Thyroid gland (tissue), 4 donors: Measurements from ENCODE around the gene ENDOG. TPM values are rescaled to one million over a fixed set of nuclear protein-coding genes. Genes with fewer than 3 reads are reported as not detected.

Source experiments
- DNase-seq, 2 donors: peaks; one replicate each; pipeline ENCODE4 v3.0.0-alpha.2; 2019
- H3K27ac ChIP-seq, 3 donors: fragments of 200-600 bp; sonication (generic); 1 replicate in 2 of 3; 2 replicates in 1 of 3; pipeline ENCODE4 v1.5.1; 2016 to 2019; ENCODE audit warnings: mild to moderate bottlenecking in 1 of 3, moderate library complexity in 1 of 3
- H3K27me3 ChIP-seq: fragments of 200-600 bp; sonication (generic); one replicate; pipeline ENCODE4 v1.5.1; 2019
- H3K36me3 ChIP-seq, 2 donors: fragments of 200-600 bp; sonication (generic); one replicate each; pipeline ENCODE4 v1.5.1; 2016 to 2019
- H3K4me1 ChIP-seq, 2 donors: fragments of 200-600 bp; sonication (generic); one replicate each; pipeline ENCODE4 v1.5.1; 2017 to 2019
- H3K4me3 ChIP-seq, 3 donors: fragments of 200-600 bp; sonication (generic); replicated peaks in 1 of 3; 1 replicate in 2 of 3; 2 replicates in 1 of 3; pipeline ENCODE4 v1.5.1; 2016; ENCODE audit warnings: mild to moderate bottlenecking in 1 of 3
- H3K9me3 ChIP-seq: fragments of 200-600 bp; sonication (generic); one replicate; pipeline ENCODE4 v1.5.1; 2017
- POLR2A ChIP-seq, 2 donors: fragments of 450-650 bp; IDR thresholded peaks; one replicate each; pipeline ENCODE4 v1.6.1; 2017; ENCODE audit warnings: antibody characterized with exemption in 2 of 2, mild to moderate bottlenecking in 2 of 2, moderate library complexity in 1 of 2
- WGBS, 2 donors: methylation state at CpG; one replicate each; pipeline ENCODE4 v1.1.5; 2017; 5-methylcytosine and 5-hydroxymethylcytosine counted together
- intact Hi-C: fragments of 100-400 bp; cut with DNase I; formaldehyde crosslinking; loops from one replicate; pipeline ENCODE4 v1.15.1; 2023
- total RNA-seq, 4 donors: library from RNA; depleted of rRNA; stranded (reverse); fragments of >200 nt; gene quantifications; one replicate each; pipeline ENCODE4 v1.2.3, GENCODE V29; 2016
- TF ChIP-seq, protein P1 (sequence below), 6 experiments: fragments of 200-600 bp in 3 of 6; fragments of 450-650 bp in 3 of 6; sonication (generic) in 3 of 6; IDR thresholded peaks; one replicate each; pipeline ENCODE4 v1.5.1; 2016 to 2019; ENCODE audit warnings: antibody characterized with exemption in 6 of 6, mild to moderate bottlenecking in 2 of 6, inconsistent platforms in 1 of 6, moderate library complexity in 1 of 6

ENDOG gene
- total RNA-seq, 4 donors from 2014 or later, result 15.2 to 74.6 (median 40.1) TPM

DNA sequence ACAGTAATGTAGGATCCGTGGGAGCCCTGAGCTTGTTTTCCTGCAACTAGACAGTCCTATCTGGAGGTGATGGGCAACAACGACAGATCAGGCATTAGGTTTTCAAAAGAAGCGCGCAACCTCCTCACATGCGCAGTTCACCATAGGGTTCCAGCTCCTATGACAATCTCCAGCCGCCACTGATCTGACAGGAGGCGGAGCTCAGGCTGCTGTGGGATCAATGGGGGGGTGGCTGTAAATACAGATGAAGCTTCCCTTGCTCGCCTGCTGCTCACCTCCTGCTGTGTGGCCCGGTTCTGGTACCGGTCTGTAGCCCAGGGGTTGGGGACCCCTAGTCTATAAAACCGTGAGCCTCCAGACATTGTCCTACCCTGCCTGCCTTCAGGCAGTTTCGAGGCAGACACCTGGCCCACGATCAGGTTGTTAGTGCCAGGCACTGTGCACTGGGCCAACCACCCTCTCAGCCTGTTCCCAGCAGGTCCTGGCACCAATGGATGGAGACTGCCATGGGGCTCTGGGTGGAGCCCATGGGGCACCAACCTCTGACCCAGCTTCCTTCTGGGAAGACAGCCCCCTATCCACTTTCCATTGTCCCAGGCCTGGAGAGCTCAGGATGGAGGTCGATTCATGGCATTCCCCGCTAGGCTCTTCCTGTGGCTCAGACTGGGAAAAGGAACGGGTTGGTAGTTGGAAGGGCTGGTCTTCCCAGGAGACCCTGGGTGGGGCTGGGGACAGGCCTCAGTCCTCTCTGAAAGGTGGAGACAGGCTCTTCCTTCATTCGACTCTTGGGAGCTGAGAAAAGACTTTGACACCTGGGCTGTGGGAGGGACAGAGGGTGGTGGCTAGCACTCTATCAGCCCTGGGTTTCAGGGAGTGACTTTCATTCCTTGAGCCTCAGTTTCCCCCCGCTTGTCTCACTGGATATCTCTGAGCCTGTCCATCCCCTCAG lies 1.7 kb downstream of the ENDOG start:
- H3K27ac ChIP-seq, result no peak overlapping the region
- intact Hi-C loops, result no loop called here
- no peaks in the 10 kb centered on the region for H3K9me3 ChIP-seq
- peaks cover 9% of the 10 kb centered on the region in 2 donors for H3K4me1 ChIP-seq
- H3K36me3 ChIP-seq, result peaks cover 13 to 19% of the 10 kb centered on the region in 2 donors
- 83% methylated on average over 17 to 18 of the region's 18 CpGs for WGBS, 2 donors
- H3K4me3 ChIP-seq, result no peak overlapping the region
- H3K27me3 ChIP-seq, result no peaks in the 10 kb centered on the region
- DNase-seq, result no peak
- TF ChIP-seq, protein P1, sequence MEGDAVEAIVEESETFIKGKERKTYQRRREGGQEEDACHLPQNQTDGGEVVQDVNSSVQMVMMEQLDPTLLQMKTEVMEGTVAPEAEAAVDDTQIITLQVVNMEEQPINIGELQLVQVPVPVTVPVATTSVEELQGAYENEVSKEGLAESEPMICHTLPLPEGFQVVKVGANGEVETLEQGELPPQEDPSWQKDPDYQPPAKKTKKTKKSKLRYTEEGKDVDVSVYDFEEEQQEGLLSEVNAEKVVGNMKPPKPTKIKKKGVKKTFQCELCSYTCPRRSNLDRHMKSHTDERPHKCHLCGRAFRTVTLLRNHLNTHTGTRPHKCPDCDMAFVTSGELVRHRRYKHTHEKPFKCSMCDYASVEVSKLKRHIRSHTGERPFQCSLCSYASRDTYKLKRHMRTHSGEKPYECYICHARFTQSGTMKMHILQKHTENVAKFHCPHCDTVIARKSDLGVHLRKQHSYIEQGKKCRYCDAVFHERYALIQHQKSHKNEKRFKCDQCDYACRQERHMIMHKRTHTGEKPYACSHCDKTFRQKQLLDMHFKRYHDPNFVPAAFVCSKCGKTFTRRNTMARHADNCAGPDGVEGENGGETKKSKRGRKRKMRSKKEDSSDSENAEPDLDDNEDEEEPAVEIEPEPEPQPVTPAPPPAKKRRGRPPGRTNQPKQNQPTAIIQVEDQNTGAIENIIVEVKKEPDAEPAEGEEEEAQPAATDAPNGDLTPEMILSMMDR (IDR thresholded peaks at IDR 0.05), result no peak
- no peak for TF ChIP-seq POLR2A (IDR thresholded peaks at IDR 0.05)

DNA sequence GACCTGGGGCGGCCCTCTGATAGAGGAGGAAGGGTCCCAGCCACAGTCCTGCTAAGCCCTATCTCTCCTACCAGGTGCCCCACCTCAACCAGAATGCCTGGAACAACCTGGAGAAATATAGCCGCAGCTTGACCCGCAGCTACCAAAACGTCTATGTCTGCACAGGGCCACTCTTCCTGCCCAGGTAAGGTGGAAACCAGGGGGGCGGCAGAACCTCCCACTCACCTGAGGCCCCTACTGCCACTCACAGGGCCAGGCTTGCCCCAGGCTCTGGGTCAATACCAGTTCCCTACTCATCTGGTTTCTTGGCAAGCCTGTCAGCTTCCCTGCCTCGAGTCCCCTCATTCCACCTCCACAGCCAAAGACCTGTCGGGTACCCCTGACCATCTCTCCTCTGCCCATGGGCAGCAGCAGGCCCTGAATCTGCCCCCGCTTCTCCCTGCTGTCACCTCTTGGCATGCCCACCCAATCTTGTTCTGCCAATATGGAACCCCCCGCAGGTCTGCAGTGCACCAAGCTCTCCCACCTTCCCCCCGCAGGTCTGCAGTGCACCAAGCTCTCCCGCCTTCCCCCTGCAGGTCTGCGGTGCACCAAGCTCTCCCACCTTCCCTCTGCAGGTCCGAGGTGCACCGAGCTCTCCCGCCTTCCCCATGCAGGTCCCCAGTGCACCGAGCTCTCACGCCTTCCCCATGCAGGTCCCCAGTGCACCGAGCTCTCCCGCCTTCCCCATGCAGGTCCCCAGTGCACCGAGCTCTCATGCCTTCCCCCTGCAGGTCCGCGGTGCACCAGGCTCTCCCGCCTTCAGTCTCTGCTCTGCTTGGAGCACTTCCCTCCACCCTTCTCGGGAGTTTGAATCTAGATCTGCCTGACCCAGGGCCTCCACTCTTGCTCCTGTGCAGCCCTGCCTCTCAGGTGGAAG lies 2.6 kb downstream of the ENDOG start:
- Histone ChIP-seq H3K27ac (no peak overlapping the region), H3K36me3 (peaks cover 22 to 26% of the 10 kb centered on the region in 2 donors), H3K4me1 (peaks cover 9% of the 10 kb centered on the region in 2 donors)

DNA sequence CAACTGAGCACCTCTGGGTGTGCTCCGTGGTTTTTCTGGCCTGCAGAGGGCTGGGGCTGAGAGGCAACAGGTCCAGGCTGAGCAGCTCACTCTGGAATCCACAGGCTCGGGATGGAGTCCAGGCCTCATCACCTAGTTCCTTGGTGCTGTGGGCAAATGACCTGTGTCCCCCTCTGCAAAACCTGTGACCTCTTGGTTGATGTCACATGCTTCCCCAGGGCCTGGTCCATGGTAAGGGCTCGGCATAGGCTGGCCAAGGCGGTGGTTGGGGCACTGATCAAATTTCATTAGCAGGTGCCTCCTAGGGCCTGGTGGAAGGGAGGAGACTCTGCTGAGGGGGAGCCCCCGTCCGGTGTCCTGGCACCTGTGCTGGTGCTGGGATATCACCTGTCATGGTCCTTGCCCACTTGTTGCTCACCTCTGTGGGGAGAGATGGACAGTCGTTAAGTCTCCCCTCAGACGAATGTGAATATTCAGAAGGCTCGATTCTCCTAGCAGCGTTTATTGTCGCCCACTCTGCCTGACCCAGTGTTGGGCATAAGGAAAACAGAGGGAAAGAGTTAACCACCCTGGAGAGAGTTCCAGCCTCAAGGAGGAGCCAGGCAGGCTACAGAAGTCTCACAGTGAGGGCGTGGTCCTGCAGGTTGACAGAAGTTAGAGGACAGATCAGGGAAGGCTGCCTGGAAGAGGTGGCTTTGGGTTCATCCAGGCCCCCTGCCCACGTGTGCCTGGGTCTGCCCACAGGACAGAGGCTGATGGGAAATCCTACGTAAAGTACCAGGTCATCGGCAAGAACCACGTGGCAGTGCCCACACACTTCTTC lies 3.5 kb downstream of the ENDOG start:
- H3K36me3 ChIP-seq, result peaks cover 24 to 30% of the 10 kb centered on the region in 2 donors
- WGBS, 2 donors, result 87 to 93% methylated on average over 11 to 13 of the region's 16 CpGs

More for the DNA sequence above, 2.6 kb downstream of the ENDOG start:
- DNase-seq, result no peak
- no peaks in the 10 kb centered on the region for H3K27me3 ChIP-seq
- WGBS, 2 donors, result 91 to 95% methylated on average over 24 of the region's 24 CpGs
- TF ChIP-seq, protein P1 (IDR thresholded peaks at IDR 0.05), result no peak
- no peak for TF ChIP-seq POLR2A (IDR thresholded peaks at IDR 0.05)
- H3K4me3 ChIP-seq, result no peak overlapping the region
- no peaks in the 10 kb centered on the region for H3K9me3 ChIP-seq
- intact Hi-C loops, result no loop called here

DNA sequence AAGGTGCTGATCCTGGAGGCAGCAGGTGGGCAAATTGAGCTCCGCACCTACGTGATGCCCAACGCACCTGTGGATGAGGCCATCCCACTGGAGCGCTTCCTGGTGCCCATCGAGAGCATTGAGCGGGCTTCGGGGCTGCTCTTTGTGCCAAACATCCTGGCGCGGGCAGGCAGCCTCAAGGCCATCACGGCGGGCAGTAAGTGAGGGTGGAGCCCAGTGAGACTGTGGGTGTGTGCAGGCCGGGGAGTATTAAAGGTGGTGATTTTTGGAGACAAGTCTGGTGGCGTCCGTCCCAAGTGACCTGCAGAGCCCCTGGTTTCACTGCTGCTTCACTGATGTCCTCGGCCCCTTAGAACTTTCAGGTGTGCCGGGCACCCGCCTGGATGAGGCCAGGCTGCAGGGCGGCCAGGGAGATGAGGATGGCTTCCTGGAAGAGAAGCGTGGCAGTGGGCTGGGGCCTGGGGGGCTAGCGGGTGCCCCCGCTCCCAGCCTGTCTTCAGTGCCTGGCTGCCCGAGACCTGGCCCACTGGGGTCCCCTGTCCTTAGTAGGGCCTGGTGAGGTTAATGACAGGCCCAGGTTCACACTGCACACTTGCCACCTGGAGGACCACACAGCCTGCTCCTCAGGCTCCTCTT lies 4.2 kb downstream of the ENDOG start:
- no peaks in the 10 kb centered on the region for H3K9me3 ChIP-seq
- H3K36me3 ChIP-seq, result peaks cover 28 to 32% of the 10 kb centered on the region in 2 donors
- intact Hi-C loops, result no loop called here
- DNase-seq, result no peak
- TF ChIP-seq, protein P1 (IDR thresholded peaks at IDR 0.05), result no peak
- no peak for TF ChIP-seq POLR2A (IDR thresholded peaks at IDR 0.05)
- H3K27me3 ChIP-seq, result no peaks in the 10 kb centered on the region
- H3K4me1 ChIP-seq, result peaks cover 9% of the 10 kb centered on the region in 2 donors
- no peak overlapping the region for H3K4me3 ChIP-seq
- H3K27ac ChIP-seq, result no peak overlapping the region
- WGBS, 2 donors, result 90 to 95% methylated on average over 11 to 15 of the region's 22 CpGs

More for the DNA sequence above, 3.5 kb downstream of the ENDOG start:
- Histone ChIP-seq H3K27ac (no peak overlapping the region), H3K4me1 (peaks cover 9% of the 10 kb centered on the region in 2 donors), H3K27me3 (no peaks in the 10 kb centered on the region), H3K9me3 (no peaks in the 10 kb centered on the region), H3K4me3 (no peak overlapping the region)
- intact Hi-C loops, result no loop called here
- TF ChIP-seq, protein P1 (IDR thresholded peaks at IDR 0.05), result no peak
- no peak for TF ChIP-seq POLR2A (IDR thresholded peaks at IDR 0.05)
- no peak for DNase-seq
